ENCODE measurements around the gene LRRC59.

DNA sequence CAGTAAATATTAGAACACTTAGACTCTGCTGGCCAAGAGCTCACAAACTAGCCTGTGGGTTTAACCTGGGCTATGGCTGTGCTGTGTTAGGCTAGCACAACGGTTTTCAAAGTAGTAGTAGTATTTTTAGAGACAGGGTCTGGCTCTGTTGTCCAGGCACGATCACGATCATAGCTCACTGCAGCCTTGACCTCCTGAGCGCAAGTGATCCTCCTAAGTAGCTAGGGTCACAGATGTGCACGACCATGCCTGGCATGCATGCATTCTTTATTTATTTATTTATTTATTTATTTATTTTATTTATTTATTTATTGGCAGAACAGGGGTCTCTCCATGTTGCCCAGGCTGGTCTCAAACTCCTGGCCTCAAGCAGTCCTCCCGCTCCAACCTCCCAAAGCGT, 34.7 kb downstream of the LRRC59 start:
- TF ChIP-seq CTCF (IDR thresholded peaks at IDR 0.05) (no peak), POLR2A (IDR thresholded peaks at IDR 0.05) (no peak), POLR2AphosphoS5 (IDR thresholded peaks at IDR 0.05) (no peak), EP300 (IDR thresholded peaks at IDR 0.05) (no peak)

Data from upper lobe of left lung (tissue), 4 donors.